NCI-H2196 treated with DMSO at 0.1 percent for 48 hours (cell line): ENCODE data around the gene DPYD.

Source experiments
- DNase-seq: peaks from one replicate; lab custom pipeline; 2025; ENCODE audit not compliant: unreplicated experiment; lab: John Stamatoyannopoulos, UW

Gene DPYD

DNA sequence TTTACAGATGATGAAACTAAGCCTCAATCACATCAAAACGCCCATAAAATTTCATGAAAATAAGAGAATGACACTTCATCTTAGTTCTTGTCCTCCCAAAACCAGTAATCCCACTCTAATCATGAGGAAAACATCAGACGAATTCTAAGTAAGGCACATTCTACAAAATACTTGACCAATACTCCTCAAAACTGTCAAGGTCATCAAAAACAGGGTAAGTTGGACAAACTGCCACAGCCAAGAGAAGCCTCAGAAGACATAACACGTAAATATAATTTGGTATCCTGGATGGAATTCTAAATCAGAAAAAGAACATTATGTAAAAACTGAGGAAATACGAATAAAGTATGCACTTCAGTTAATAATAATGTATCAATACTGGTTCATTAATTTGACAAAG is 128.2 kb downstream of the DPYD start:
- DNase-seq: no peak

DNA sequence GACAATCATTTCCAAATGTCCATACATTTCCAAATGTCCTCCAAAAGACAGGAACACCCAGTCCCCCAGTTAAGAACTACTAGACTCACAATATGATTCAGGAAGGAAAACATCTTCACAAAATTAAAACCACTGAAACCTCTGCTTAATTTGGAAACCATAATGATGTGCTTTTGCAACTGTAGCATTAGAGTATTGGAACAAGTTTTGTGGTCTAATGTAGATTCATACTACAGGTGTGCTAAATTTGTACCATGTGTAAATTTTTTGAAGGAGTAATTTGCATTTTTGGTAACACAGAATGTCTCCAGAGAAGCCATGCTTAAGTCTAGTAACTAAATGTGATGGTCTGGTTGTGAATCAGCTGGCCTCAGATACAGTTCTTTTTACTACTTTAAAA is 129.6 kb downstream of the DPYD start:
- DNase-seq: no peak

DNA sequence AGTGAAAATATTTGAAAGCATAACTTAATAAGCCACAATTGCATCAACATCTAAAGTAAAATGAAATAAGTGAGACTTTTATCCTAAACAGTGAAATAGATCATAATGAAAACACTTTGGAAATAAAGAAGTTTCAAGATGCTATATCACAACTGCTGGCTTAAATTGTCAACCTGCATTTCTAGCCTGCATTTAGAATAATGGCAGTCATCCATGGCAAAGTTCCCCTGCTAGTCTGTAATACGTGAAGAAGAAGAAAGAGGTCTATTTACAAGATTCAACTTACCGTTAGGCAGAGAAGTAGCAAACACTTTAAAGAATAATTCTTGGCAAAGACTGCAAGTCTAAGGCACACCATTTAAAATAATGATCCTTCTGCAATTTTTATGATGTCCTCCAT is 133.6 kb downstream of the DPYD start:
- DNase-seq: no peak

DNA sequence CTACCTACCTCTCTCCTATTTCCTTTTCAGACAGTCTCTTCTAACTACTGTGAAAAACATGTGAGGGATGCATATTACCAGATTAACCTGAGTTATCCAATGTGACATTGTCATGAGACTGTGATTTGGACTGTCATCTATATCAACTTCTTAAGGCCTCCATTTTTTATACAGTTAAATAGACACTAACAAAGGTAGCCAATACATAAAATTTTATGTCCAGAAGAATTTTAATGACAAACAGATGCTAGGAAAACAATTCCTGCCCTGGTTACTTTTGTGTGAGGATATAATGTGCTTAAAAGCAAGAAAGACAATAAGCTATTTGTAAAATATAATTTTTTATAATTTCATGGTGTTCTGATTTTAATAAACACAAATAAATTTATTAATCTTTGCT is 136.2 kb downstream of the DPYD start:
- DNase-seq: no peak

DNA sequence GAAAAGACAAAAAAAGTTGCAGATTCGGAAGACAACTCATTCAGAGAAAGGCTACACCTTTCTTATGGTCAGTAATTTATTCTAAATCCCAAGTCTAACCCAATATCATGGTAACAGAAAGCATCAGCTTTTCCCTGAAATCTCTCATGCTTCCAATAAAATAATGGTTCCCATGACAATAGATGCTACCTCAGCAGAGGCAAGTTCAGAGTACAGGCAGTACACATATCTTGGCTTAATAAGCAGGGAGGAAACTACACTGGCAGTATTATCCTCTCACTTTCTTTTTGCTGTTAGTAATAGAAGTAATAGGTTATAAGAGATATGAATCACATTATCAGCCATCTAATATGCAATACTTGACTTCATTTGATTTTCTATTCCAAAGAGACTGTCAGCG is 137.1 kb downstream of the DPYD start:
- no peak for DNase-seq

DNA sequence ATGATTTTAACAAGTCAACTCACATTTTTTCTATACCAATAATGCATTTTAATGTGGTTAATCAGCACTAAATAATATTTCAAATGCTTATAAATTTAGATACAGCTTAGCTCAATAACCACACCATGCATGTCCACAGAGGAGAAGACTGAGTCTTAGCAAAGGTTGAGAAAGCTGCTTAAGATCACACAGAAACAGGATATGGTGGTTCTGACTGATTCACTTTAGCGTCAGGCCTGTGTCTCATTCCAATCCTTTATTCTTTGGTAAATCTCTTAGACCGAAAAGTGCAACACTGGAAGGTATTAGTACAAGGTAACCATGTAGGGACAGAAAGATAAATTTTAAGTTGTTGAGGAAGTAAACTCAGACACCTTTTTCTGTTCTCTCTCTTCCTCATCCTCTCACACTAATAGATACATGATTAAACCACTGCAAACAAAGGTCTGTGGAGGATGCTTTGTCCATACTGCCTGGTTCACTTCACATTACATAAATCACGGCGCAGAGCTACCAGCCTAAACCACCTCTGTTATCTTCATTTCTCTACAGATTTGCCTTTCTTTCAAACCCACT is 139.0 kb downstream of the DPYD start:
- DNase-seq: no peak

DNA sequence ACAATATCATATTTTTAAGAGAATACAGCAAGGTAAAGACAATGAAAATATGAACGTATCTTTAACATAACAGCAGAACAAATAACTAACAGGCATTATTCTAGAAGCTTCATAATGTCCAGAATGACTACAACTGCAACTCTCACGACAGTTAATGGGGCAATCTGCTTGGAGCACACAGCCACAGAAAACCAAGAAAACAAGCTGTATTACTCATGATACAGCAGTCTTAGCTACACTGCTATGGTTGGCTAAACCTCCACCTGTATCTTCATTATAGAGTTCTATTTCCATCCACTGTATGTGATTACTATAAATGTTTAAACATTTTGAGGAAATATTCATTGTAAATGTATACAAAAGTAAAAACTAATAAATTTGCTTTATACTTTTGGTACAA is 139.9 kb downstream of the DPYD start:
- no peak for DNase-seq

DNA sequence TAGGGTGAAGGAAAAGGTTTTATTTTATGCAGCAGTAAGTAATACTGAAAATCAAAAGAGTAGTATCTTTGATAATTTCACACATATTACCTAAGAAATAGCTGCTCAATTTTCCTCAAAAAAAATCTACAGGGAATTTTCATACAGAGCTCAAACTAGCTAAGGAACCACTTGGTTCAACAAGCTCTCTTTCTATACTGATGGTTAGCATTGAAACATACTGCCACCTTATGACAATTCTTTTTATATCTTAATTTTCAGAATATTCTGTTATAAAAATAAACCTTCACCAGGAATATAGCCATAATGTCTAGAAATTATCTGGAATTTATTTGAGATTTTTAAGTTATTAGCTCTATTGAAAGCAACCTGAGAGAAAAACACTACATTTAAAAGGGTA is 142.1 kb downstream of the DPYD start:
- DNase-seq: no peak

DNA sequence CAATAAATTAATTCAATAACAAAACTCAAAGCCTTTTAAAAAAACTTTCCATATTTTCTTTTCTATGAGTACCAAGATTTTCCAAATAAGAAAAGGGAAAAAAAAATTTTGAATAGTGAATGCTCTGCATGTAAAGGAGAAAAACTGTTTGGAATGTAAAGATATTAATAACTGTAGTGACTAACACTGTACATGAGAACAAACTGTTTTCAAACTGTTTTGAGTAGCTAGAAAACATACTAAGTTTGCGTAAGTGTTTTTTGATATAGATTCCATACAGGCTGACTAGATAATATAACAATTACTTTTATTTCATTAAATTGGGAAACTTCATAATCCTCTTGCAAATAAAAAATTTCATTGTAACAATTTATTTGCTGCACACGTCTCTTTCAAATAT is 150.5 kb downstream of the DPYD start:
- DNase-seq: no peak

DNA sequence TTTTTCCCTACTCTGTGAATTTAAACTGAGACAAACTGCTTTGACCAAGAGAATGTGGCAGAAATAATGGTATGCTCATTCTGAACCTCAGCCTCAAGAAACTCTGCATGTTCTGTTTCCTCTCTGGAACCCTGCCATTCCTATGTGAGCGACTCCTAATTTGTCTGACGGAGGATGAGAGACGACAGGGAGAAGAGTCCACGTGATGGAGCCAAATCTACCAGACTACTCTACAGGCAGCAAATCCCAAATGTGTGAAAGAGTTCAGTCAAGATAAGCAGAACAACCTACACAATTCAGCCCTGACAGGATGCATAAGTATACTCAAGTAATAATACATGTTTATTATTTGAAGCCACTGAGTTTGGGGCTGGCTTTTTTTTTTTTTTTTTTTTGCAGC is 153.5 kb downstream of the DPYD start:
- DNase-seq: no peak

DNA sequence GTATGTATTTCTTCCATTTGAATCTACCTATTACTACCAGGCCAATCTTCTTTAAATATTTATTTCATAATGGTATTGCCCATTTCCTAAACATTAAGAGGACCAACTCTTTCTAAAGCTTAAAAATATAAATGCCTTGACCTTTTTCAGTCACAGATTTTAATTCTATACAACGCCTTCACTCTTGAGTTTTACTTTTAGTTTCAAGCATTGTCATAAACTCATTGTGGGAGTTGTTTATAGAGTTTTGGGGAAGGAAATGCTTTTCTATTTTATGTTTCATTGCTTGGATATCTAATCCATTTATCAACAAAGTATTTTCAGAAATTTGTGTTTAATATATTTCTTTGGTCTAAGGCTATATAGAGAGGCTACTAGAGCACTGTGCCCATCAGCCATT is 155.8 kb downstream of the DPYD start:
- DNase-seq: no peak

DNA sequence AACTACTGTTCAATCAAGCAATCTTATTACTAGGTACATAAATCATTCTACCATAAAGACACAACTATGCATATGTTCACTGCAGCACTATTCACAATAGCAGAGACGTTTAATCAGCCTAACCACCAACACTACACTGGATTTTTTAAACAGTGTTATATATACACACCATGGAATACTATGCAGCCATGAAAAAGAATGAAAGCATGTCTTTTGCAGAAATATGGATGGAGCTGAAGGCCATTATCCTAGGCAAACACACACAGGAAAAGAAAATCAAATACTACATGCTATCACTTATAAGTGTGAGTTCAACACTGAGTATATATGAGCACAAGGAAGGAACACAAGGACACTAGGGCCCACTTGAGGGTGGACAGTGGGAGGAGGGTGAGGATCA is 159.2 kb downstream of the DPYD start:
- DNase-seq: no peak

DNA sequence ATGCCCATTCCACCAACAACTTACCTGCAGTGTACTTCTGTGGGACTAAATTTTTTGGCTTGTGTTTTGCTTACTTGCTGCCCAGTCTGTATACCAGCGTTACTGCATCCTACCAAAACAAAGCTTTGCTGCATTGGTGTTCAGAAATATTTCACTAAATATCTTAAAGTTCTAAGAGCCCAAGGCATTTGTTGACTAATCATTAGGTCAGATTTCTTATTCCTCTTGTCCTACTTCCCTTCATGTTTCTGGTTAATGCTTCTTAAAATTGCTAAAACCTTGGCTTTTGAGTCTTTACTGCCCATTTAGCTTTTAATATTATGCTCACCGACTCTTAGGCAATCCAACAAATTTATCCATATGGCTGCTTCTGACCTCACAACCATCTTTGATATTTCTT is 161.8 kb downstream of the DPYD start:
- DNase-seq: no peak

DNA sequence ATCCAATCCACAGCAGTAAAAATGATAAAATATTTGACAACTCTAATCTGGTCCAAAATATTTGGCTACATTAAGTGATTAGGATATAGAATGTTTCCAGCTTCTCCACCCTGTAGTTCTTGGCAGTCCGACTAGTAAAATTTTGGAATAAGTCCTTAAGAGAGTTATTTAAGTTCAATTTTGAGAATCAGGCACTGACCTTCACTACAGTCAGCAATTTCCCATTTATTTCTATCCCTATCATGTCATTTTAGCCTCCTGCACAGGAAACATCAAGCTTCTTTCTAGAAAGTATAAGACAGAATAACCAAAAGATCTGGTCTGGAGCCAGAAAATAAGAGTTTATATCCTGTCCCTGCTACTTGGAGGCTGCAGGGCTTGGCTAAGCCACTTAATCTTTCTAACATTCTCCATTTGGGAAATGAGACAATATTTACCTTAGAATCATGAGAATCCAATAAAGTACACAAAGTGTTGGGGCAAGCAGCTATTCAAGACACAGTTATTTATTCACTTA is 162.2 kb downstream of the DPYD start:
- no peak for DNase-seq

DNA sequence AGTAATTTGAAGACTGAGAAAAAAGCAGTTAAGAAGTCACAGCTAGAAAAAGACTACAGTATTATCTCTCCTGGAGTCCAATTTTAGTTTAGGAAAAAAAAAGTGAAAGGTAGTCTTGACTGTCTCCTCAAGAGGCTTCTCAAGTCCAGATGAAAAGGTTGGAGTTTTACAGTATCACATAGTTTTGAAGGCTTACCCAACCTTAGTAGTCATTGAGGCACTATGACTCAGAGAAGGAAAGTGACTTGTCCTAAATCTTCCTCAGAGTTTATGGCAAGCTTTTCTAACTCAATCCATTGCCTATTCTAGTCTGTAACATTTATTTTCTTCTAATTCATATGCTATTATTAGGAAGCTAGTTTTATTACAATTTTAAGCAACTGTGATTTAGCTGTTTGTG is 174.9 kb downstream of the DPYD start:
- no peak for DNase-seq

DNA sequence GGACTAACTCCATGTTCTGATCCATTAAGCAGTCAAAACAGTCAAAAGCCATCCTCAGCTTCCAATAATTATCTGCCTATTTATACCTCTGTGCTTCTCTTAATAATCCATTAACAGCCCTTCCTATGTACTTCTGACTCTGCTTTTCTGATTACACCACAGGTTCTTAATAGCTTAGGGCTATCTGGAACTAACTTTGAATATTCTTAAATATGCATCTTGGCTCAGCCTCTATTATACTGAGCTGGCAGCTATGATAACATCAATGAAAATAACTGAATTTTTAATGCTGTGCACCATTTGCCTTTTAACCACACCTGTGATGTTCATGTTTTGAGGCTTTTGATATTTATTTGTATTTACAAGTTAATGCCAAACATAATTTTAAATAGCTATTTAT is 175.9 kb downstream of the DPYD start:
- no peak for DNase-seq

DNA sequence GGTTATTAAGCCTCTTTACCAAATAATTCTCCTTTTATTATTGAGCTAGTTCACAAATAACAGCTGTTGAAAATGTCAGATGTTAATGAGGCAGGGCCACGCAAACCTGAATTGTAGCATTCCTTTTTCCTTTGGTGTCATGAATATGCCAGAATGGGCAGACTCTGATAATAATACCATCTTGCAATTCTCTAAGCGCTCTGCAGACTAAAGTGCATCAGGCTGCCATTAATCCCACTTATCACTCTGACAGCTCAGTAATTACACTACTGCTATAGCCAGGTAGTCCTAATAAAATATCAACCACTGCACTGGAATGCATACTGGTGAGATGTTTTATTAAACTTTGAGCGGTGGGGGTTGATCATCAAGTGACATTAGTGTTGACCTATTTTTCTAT is 177.7 kb downstream of the DPYD start:
- DNase-seq: no peak

DNA sequence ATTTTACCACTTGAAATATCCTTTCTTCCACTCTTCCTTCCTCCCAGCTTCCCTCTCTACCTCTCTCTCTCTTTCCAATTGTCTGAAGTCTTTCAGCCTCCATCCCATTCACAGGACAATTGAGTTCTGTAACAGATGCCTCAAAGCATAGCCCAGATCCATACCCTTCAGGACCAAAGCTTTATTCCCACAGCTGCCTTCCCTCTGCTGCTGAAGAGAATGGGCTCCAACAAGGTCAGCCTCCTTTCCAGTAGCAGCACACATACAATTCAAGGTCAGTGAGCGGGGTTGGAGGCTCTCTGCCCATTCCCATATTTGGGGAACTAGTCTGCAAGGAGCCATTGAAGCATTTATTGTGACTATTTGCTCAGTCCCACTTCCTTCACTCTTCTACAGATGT is 179.9 kb downstream of the DPYD start:
- no peak for DNase-seq

DNA sequence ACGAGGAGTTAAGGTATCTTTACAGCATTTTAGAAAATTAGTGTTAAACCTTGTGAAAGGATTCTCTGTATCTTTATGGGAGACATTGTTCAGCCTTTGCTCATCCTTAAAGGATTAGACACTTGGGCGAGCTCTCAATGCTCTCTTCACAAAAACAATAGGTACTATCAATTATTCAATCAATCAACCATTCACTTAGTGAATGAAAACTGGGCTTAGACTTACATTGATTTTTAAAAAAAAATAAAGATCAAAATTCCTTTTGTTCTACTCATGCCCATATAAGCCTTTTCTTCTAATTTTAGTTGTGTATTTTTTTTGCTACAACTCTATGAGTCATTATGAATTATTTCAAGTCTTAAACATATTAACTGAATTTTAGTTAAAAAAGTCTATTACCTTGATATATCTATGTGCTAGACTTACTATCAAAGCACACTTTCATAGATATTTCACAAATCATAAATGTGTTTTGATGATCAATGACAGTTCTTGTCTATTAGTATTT is 181.2 kb downstream of the DPYD start:
- no peak for DNase-seq

DNA sequence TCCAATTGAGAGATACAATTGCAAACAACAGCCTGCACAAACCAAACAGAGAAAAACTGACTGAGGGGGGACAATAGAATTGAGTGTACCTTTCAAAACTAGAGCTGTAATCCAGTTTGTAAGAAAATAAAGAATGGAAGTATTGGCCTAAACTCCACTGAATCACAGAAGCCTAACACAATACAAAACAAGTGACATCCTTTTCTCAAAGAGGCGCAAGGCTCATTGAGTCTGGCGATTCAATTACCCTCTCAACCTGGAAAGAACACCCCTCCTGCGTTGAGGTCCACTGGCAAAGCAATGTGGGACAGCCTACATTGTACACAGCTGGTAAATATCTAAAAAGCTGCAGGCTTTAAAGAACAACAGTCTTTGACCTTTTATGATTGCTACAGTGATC is 182.6 kb downstream of the DPYD start:
- DNase-seq: no peak

DNA sequence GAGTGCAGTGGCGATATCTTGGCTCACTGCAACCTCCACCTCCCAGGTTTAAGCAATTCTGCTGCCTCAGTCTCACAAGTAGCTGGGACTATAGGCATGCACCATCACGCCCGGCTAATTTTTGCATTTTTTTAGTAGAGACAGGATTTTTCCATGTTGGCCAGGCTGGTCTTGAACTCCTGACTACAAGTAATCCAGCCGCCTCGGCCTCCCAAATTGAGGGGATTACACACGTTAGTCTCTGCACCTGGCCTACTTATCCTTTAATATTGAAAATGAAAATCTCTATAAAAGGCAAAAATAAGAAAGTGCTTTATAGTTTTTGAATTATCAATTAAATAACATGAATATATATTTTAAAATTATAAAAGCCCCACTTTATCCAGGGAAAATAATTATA is 190.6 kb downstream of the DPYD start:
- no peak for DNase-seq

DNA sequence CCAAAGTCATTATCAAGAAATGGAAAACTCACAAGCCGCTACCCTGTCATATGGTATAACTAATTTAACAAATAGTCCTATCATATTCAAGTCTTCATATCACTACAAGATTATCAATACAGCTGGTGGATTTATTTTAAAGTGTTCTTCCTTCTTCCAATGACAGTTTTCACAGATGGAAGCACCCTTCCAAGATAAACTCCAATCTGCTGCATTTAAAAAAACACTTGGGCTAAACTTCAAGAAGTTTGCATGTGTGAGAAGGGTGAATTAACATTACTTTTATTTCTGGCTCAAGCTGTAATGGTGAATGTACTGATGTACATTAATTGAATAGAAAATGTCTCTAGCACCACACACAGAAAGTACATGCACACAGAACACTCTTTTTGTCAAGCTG is 192.4 kb downstream of the DPYD start:
- no peak for DNase-seq

DNA sequence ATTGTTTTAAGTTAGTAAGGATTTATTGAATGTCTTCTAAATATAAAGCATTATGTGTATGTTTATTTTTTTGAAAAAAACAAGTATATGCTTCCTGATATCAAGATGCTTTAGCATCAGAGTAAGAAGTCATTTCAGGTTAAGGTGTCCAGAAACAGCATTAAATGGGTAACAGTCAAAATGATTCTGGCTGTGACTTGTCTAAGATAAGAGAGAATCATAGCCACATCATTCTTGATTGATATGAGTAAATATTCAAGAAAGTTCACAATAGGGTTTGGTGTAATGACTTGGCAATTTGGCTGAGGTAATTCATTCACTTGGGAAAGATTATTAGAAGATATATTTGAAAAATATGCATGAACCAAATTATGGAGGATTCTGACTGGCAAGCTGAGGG is 193.8 kb downstream of the DPYD start:
- DNase-seq: no peak

DNA sequence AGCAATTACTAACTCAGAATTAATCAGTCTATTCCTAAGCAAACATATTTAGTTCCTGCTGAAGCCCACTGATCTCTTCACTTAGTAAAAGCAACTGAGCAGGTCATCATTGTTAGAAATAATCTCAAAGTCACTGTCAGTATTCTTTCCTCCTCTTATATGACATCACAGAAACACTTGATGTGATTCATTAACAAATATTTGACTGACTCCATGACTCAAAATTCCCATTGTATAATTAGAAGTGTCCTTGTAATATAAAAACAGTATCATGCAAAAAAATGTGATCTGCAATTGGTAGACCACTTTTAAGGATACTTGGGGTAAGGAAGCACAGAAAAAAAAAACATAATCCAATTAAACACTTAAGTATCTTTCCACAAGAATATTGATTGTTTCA is 194.4 kb downstream of the DPYD start:
- no peak for DNase-seq
